ENCODE measurements around the gene FGD1. TPM values are rescaled to one million over a fixed set of nuclear protein-coding genes. Genes with fewer than 3 reads are reported as not detected.

The FGD1 gene
- total RNA-seq, 1 experiment from 2014 or later, result 5.8 TPM

GRCh38 chrX:54509400-54509799 is 13.4 kb upstream of the FGD1 start:
- H3K4me2 ChIP-seq (ENCODE audit: low read length), result no peak overlapping the region
- H3K79me2 ChIP-seq (ENCODE audit: insufficient read depth, low read length), result no peaks in the 10 kb centered on the region
- no peaks in the 10 kb centered on the region for H3K4me1 ChIP-seq (ENCODE audit: control insufficient read depth in 1 of 2, insufficient read depth in 2 of 2, low read length in 2 of 2)
- intact Hi-C loops (cut with micrococcal nuclease), result no loop called here
- H3K9ac ChIP-seq (ENCODE audit: low read length), result no peak overlapping the region
- no peaks in the 10 kb centered on the region for H3K27me3 ChIP-seq (ENCODE audit: insufficient read depth, low read length)
- TF ChIP-seq SRF (IDR thresholded peaks at IDR 0.05; ENCODE audit: low read depth) (no peak), YY1 (IDR thresholded peaks at IDR 0.05; ENCODE audit: extremely low read depth, insufficient replicate concordance, low read depth, low read length) (no peak), POLR2AphosphoS5 (IDR thresholded peaks at IDR 0.05; ENCODE audit: low read depth, low read length) (no peak), CBX3 (IDR thresholded peaks at IDR 0.05; ENCODE audit: low read depth) (no peak), REST (IDR thresholded peaks at IDR 0.05; ENCODE audit: low read depth) (no peak), ATF3 (IDR thresholded peaks at IDR 0.05) (no peak), EZH2phosphoT487 (IDR thresholded peaks at IDR 0.05; ENCODE audit: borderline replicate concordance) (no peak), POLR2A (IDR thresholded peaks at IDR 0.05; ENCODE audit: borderline replicate concordance, extremely low read depth, insufficient read depth, insufficient read length) (no peak), RAD21 (IDR thresholded peaks at IDR 0.05; ENCODE audit: low read depth) (no peak)
- ATAC-seq (no peak), DNase-seq (ENCODE audit: low read depth, low spot score) (no peak)
- no peaks in the 10 kb centered on the region for H3K9me2 ChIP-seq (ENCODE audit: insufficient read depth)
- BruUV-seq (replicated peaks), result no TSS peak
- no peaks in the 10 kb centered on the region for H3K36me3 ChIP-seq (ENCODE audit: control insufficient read depth in 1 of 2, insufficient read depth in 2 of 2, low read length in 2 of 2)
- ChIA-PET CTCF (no interaction called here), RAD21 (ENCODE audit: low non-redundant PET in 1 of 2, low total read pairs in 2 of 2, uncharacterized antibody in 2 of 2, unreplicated experiment in 2 of 2) (no interaction called here), POLR2A (no interaction called here)
- no peaks in the 10 kb centered on the region for H4K20me1 ChIP-seq (ENCODE audit: insufficient read depth)
- H3K9me3 ChIP-seq (ENCODE audit: control insufficient read depth in 1 of 2, insufficient read depth in 1 of 2, low read depth in 1 of 2, low read length in 2 of 2), result no peaks in the 10 kb centered on the region
- H3K27ac ChIP-seq (ENCODE audit: low read depth, low read length), result no peak overlapping the region
- H3K4me3 ChIP-seq (replicated peaks in 1 of 2; ENCODE audit: low read depth in 1 of 2, low read length in 2 of 2), result no peak overlapping the region
- no peak overlapping the region for H2AFZ ChIP-seq (ENCODE audit: low read depth, low read length, poor library complexity, severe bottlenecking)
